HG02943 (cell line): ENCODE data around the gene INPP5A.

Experiments
- ATAC-seq: cut with Tn5 transposase; IDR thresholded peaks from one replicate; pipeline ENCODE4 v1.9.1; 2021; ENCODE audit warnings: mild to moderate bottlenecking, low read depth, moderate library complexity; ENCODE audit not compliant: unreplicated experiment

INPP5A gene

GRCh38 chr10:132710036-132710686 lies 172.6 kb downstream of the INPP5A start:
- no peak for ATAC-seq

- no peak for ATAC-seq
These were observed 173.4 kb downstream of the INPP5A start for GRCh38 chr10:132710746-132711612.

GRCh38 chr10:132711613-132712121 lies 174.1 kb downstream of the INPP5A start:
- no peak for ATAC-seq

- no peak for ATAC-seq
These were observed 174.7 kb downstream of the INPP5A start for GRCh38 chr10:132712291-132712690.

GRCh38 chr10:132712743-132713142 lies 175.2 kb downstream of the INPP5A start:
- no peak for ATAC-seq

GRCh38 chr10:132713421-132714095 lies 176.0 kb downstream of the INPP5A start:
- ATAC-seq, result no peak

GRCh38 chr10:132714096-132714985 lies 176.8 kb downstream of the INPP5A start:
- no peak for ATAC-seq

- no peak for ATAC-seq
These were observed 177.6 kb downstream of the INPP5A start for GRCh38 chr10:132714986-132715775.

GRCh38 chr10:132715776-132716680 lies 178.4 kb downstream of the INPP5A start:
- ATAC-seq, result no peak

GRCh38 chr10:132716691-132717490 lies 179.3 kb downstream of the INPP5A start:
- no peak for ATAC-seq

- ATAC-seq, result no peak
These were observed 184.1 kb downstream of the INPP5A start for GRCh38 chr10:132721725-132722124.

GRCh38 chr10:132722394-132723329 lies 185.1 kb downstream of the INPP5A start:
- ATAC-seq, result no peak

- no peak for ATAC-seq
These were observed 185.9 kb downstream of the INPP5A start for GRCh38 chr10:132723330-132723970.

- no peak for ATAC-seq
These were observed 186.9 kb downstream of the INPP5A start for GRCh38 chr10:132724446-132724845.

GRCh38 chr10:132725202-132725601 lies 187.6 kb downstream of the INPP5A start:
- no peak for ATAC-seq

- ATAC-seq, result no peak
These were observed 188.6 kb downstream of the INPP5A start for GRCh38 chr10:132726194-132726593.
